HepG2 (cell line): ENCODE measurements around the gene NAXD. TPM values are rescaled to one million over a fixed set of nuclear protein-coding genes. Genes with fewer than 3 reads are reported as not detected.
A peak's percentile ranks its signal among the peaks of the same experiment; 100 is the strongest.

Experiments
- CENPT ChIP-seq: sonication (generic); formaldehyde crosslinking; IDR thresholded peaks from 2 replicates; pipeline ENCODE4 v1.8.0; 2022; ENCODE audit warnings: low read depth, mild to moderate bottlenecking, moderate library complexity, missing genetic modification reagents
- FOXA1 ChIP-seq, 2 experiments: fragments of 450-650 bp in 1 of 2; sonication (generic) in 1 of 2; formaldehyde crosslinking in 1 of 2; IDR thresholded peaks; 2 replicates each; pipeline versions ENCODE4 v1.4.0 to v1.6.1; 2016 to 2020; ENCODE audit warnings: missing genetic modification reagents in 1 of 2
- GFI1 ChIP-seq: sonication (generic); formaldehyde crosslinking; IDR thresholded peaks from 2 replicates; pipeline ENCODE4 v1.5.0; 2020; ENCODE audit warnings: missing genetic modification reagents, mild to moderate bottlenecking, borderline replicate concordance
- HIVEP1 ChIP-seq: sonication (generic); formaldehyde crosslinking; IDR thresholded peaks from 2 replicates; pipeline ENCODE4 v1.4.0; 2020; ENCODE audit warnings: mild to moderate bottlenecking, missing genetic modification reagents
- HOXA9 ChIP-seq: sonication (generic); formaldehyde crosslinking; IDR thresholded peaks from 2 replicates; pipeline ENCODE4 v1.8.1; 2022; ENCODE audit warnings: missing genetic modification reagents, mild to moderate bottlenecking, moderate library complexity, borderline replicate concordance
- MAFF ChIP-seq: IDR thresholded peaks from 2 replicates; pipeline ENCODE4 v1.6.1; 2011; ENCODE audit warnings: low read depth, low read length, improper control_type of control experiment
- MIXL1 ChIP-seq: IDR thresholded peaks from 2 replicates; pipeline ENCODE4 v1.6.1; 2016
- NCOA2 ChIP-seq: sonication (generic); formaldehyde crosslinking; IDR thresholded peaks from 2 replicates; pipeline ENCODE4 v1.8.0; 2022; ENCODE audit warnings: inconsistent platforms
- NFIB ChIP-seq: sonication (generic); formaldehyde crosslinking; IDR thresholded peaks from 2 replicates; pipeline ENCODE4 v1.9.0; 2021; ENCODE audit warnings: missing genetic modification reagents, mild to moderate bottlenecking, borderline replicate concordance
- PHB2 ChIP-seq: fragments of 450-650 bp; IDR thresholded peaks from 2 replicates; pipeline ENCODE4 v1.6.1; 2018; ENCODE audit not compliant: partially characterized antibody
- PPARG ChIP-seq: conservative IDR thresholded peaks from 2 replicates; pipeline ENCODE4 v1.6.1; 2016; ENCODE audit warnings: missing biosample characterization, missing genetic modification reagents
- SAFB2 ChIP-seq: sonication (generic); formaldehyde crosslinking; IDR thresholded peaks from 2 replicates; pipeline ENCODE4 v1.5.1; 2020; ENCODE audit warnings: missing genetic modification reagents, low read depth, mild to moderate bottlenecking, borderline replicate concordance
- YEATS2 ChIP-seq: sonication (generic); formaldehyde crosslinking; IDR thresholded peaks from 2 replicates; pipeline ENCODE4 v1.4.0; 2020; ENCODE audit warnings: missing genetic modification reagents, borderline replicate concordance
- ZBTB7A ChIP-seq: sonication (generic); formaldehyde crosslinking; IDR thresholded peaks from 2 replicates; pipeline ENCODE4 v1.8.0; 2022; ENCODE audit warnings: mild to moderate bottlenecking, missing genetic modification reagents
- ZNF567 ChIP-seq: sonication (generic); formaldehyde crosslinking; IDR thresholded peaks from 2 replicates; pipeline ENCODE4 v1.8.1; 2023; ENCODE audit warnings: mild to moderate bottlenecking, missing genetic modification reagents, borderline replicate concordance
- ZNF615 ChIP-seq: sonication (generic); formaldehyde crosslinking; IDR thresholded peaks from 2 replicates; pipeline ENCODE4 v1.5.0; 2020; ENCODE audit warnings: mild to moderate bottlenecking, missing genetic modification reagents, borderline replicate concordance
- ZNF839 ChIP-seq: sonication (generic); formaldehyde crosslinking; IDR thresholded peaks from 2 replicates; pipeline ENCODE4 v1.4.0; 2020; ENCODE audit warnings: missing genetic modification reagents, mild to moderate bottlenecking, borderline replicate concordance
- ZNF891 ChIP-seq: sonication (generic); formaldehyde crosslinking; IDR thresholded peaks from 2 replicates; pipeline ENCODE4 v1.5.0; 2020; ENCODE audit warnings: mild to moderate bottlenecking, missing genetic modification reagents
- polyA plus RNA-seq, 8 experiments: library from polyadenylated mRNA; depleted of rRNA in 3 of 8; stranded (reverse) in 7 of 8; unstranded in 1 of 8; fragments of >200 nt; fragmentation: Illumina TruSeq in 4 of 8; extraction: Trizol in 4 of 8; gene quantifications; 2 replicates each; pipeline versions ENCODE4 v1.2.1 to v1.2.3, GENCODE V29; 2011 to 2016; ENCODE audit warnings: low read depth in 4 of 8, missing spikeins in 1 of 8, mixed read lengths in 1 of 8; ENCODE audit not compliant: insufficient read depth in 1 of 8
- total RNA-seq, 5 experiments: library from RNA; depleted of rRNA; stranded (reverse); fragments of >200 nt; fragmentation: Illumina TruSeq; extraction: Trizol; gene quantifications; 2 replicates each; pipeline ENCODE4 v1.2.3, GENCODE V29; 2016; ENCODE audit warnings: low read depth in 1 of 5
- TF ChIP-seq, protein P1 (sequence below): sonication (generic); formaldehyde crosslinking; IDR thresholded peaks from 2 replicates; pipeline ENCODE4 v1.4.0; 2020; ENCODE audit warnings: missing genetic modification reagents
- TF ChIP-seq, protein P2 (sequence below): sonication (generic); formaldehyde crosslinking; IDR thresholded peaks from 2 replicates; pipeline ENCODE4 v1.4.0; 2020; ENCODE audit warnings: mild to moderate bottlenecking, missing genetic modification reagents
- TF ChIP-seq, protein P3 (sequence below): sonication (generic); formaldehyde crosslinking; IDR thresholded peaks from 2 replicates; pipeline ENCODE4 v1.8.0; 2022; ENCODE audit warnings: low read depth, missing genetic modification reagents
- TF ChIP-seq, protein P4 (sequence below): sonication (generic); formaldehyde crosslinking; IDR thresholded peaks from 2 replicates; pipeline ENCODE4 v1.9.0; 2022; ENCODE audit warnings: missing genetic modification reagents, mild to moderate bottlenecking, borderline replicate concordance
- TF ChIP-seq, protein P5 (sequence below): IDR thresholded peaks from 2 replicates; pipeline ENCODE4 v1.6.1; 2016; ENCODE audit warnings: missing genetic modification reagents, missing compliant biosample characterization

NAXD gene
- total and polyA plus RNA-seq, 2 of the 13 experiments (the other 11 are each of a cell fraction or from before 2014, with no cell fraction given): 19.0 to 23.2 TPM

DNA sequence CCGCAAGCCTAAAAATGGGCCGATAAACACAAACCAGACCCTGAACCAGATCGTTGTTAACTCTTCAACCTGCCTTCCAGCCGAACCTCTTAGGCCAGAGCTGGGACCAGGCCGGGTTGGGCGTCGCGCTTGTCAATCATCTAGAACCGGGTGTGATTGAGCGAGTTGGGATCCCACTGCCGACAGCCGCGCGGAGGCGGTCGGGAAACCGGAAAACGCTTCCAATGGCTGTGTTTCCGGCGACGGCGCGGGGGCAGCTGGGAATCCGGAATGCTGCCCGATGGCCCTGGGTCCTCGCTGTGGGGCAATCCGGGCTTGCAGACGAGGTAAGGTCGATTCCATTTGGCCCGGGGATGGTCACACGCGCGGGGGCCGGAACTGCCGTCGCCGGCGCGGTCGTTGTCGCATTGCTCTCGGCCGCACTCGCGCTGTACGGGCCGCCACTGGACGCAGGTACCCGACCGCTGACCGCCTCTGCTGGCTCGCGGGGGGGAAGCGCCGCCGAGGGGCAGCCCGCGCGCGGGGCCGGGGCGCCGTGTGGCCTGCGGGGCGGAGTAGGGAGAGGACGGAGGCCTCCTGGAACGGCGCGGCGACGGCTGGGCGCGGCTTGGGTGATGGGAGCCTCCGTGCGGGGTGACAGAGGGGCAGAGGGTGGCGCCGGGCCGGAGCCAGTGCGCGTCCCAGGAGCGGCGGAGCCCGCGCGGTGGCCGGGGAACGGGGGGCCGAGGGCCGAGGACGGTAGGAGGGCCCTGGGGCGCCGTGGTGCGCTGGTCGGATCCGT lies at the start of gene NAXD (continued):
- TF ChIP-seq, protein P1, sequence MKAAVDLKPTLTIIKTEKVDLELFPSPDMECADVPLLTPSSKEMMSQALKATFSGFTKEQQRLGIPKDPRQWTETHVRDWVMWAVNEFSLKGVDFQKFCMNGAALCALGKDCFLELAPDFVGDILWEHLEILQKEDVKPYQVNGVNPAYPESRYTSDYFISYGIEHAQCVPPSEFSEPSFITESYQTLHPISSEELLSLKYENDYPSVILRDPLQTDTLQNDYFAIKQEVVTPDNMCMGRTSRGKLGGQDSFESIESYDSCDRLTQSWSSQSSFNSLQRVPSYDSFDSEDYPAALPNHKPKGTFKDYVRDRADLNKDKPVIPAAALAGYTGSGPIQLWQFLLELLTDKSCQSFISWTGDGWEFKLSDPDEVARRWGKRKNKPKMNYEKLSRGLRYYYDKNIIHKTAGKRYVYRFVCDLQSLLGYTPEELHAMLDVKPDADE: no peak; the same call in 1 of the 2 replicates
- TF ChIP-seq HOXA9 (CRISPR knock-in tag) (no peak), FOXA1 (IDR thresholded peaks at IDR 0.05) (no peak), FOXA1 (CRISPR knock-in tag; IDR thresholded peaks at IDR 0.05) (peak; percentile 7; the same call in 1 of the 2 replicates), ZBTB7A (CRISPR knock-in tag) (no peak), YEATS2 (CRISPR knock-in tag) (peak; percentile 91), ZNF615 (CRISPR knock-in tag) (no peak), HIVEP1 (peak; percentile 18; the same call in 1 of the 2 replicates), GFI1 (CRISPR knock-in tag) (no peak; the same call in 1 of the 2 replicates), MAFF (no peak), ZNF839 (CRISPR knock-in tag) (no peak; the same call in 1 of the 2 replicates), MIXL1 (CRISPR knock-in tag) (0 out of 2 replicates have a peak, but pooled peaks have one; percentile 22), CENPT (CRISPR knock-in tag) (no peak), ZNF567 (CRISPR knock-in tag) (0 out of 2 replicates have a peak, but pooled peaks have one; percentile 14), NCOA2 (CRISPR knock-in tag) (peak; percentile 45; the same call in 1 of the 2 replicates), PHB2 (no peak), SAFB2 (CRISPR knock-in tag) (0 out of 2 replicates have a peak, but pooled peaks have one; percentile 48), NFIB (CRISPR knock-in tag) (no peak), PPARG (CRISPR knock-in tag) (peak; percentile 41; the same call in 1 of the 2 replicates), ZNF891 (CRISPR knock-in tag) (no peak)
- TF ChIP-seq, protein P2, sequence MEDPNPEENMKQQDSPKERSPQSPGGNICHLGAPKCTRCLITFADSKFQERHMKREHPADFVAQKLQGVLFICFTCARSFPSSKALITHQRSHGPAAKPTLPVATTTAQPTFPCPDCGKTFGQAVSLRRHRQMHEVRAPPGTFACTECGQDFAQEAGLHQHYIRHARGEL: no peak
- TF ChIP-seq, protein P3, sequence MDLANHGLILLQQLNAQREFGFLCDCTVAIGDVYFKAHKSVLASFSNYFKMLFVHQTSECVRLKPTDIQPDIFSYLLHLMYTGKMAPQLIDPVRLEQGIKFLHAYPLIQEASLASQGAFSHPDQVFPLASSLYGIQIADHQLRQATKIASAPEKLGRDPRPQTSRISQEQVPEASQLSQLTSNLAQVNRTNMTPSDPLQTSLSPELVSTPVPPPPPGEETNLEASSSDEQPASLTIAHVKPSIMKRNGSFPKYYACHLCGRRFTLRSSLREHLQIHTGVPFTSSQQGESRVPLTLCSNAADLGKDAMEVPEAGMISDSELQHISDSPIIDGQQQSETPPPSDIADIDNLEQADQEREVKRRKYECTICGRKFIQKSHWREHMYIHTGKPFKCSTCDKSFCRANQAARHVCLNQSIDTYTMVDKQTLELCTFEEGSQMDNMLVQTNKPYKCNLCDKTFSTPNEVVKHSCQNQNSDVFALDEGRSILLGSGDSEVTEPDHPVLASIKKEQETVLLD: 0 out of 2 replicates have a peak, but pooled peaks have one; percentile 51
- TF ChIP-seq, protein P4, sequence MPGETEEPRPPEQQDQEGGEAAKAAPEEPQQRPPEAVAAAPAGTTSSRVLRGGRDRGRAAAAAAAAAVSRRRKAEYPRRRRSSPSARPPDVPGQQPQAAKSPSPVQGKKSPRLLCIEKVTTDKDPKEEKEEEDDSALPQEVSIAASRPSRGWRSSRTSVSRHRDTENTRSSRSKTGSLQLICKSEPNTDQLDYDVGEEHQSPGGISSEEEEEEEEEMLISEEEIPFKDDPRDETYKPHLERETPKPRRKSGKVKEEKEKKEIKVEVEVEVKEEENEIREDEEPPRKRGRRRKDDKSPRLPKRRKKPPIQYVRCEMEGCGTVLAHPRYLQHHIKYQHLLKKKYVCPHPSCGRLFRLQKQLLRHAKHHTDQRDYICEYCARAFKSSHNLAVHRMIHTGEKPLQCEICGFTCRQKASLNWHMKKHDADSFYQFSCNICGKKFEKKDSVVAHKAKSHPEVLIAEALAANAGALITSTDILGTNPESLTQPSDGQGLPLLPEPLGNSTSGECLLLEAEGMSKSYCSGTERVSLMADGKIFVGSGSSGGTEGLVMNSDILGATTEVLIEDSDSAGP: peak; percentile 37; the same call in 1 of the 2 replicates
- TF ChIP-seq, protein P5, sequence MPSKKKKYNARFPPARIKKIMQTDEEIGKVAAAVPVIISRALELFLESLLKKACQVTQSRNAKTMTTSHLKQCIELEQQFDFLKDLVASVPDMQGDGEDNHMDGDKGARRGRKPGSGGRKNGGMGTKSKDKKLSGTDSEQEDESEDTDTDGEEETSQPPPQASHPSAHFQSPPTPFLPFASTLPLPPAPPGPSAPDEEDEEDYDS (CRISPR knock-in tag): peak; percentile 73
